ENCODE results near the gene TMEM238L. TPM values are rescaled to one million over a fixed set of nuclear protein-coding genes. Genes with fewer than 3 reads are reported as not detected.

TMEM238L gene
- total and polyA plus RNA-seq, 2 experiments from 2014 or later: not detected

GRCh38 chr17:10779609-10780008, 24.3 kb downstream of the TMEM238L start:
- no peak for TF ChIP-seq CTCF (IDR thresholded peaks at IDR 0.05; ENCODE audit: low read depth, low read length)
- H3K9me3 ChIP-seq (ENCODE audit: low read depth): no peaks in the 10 kb centered on the region
- H3K27ac ChIP-seq: no peak overlapping the region
- H3K4me1 ChIP-seq (ENCODE audit: low read depth): peaks cover 7% of the 10 kb centered on the region
- no peak overlapping the region for H3K4me3 ChIP-seq
- no peaks in the 10 kb centered on the region for H3K36me3 ChIP-seq
- DNase-seq (ENCODE audit: low read depth in 1 of 2, low spot score in 1 of 2): no peak
- no peaks in the 10 kb centered on the region for H3K27me3 ChIP-seq

GRCh38 chr17:10777890-10778289, 26.0 kb downstream of the TMEM238L start:
- no peak for DNase-seq (ENCODE audit: low read depth in 1 of 2, low spot score in 1 of 2)
- no peak overlapping the region for H3K4me3 ChIP-seq
- H3K4me1 ChIP-seq (ENCODE audit: low read depth): peaks cover 5% of the 10 kb centered on the region
- no peak for TF ChIP-seq CTCF (IDR thresholded peaks at IDR 0.05; ENCODE audit: low read depth, low read length)
- H3K27me3 ChIP-seq: no peaks in the 10 kb centered on the region
- H3K27ac ChIP-seq: no peak overlapping the region
- H3K36me3 ChIP-seq: no peaks in the 10 kb centered on the region
- H3K9me3 ChIP-seq (ENCODE audit: low read depth): no peaks in the 10 kb centered on the region

- DNase-seq (ENCODE audit: low read depth in 1 of 2, low spot score in 1 of 2): no peak
- H3K36me3 ChIP-seq: no peaks in the 10 kb centered on the region
- no peak for TF ChIP-seq CTCF (IDR thresholded peaks at IDR 0.05; ENCODE audit: low read depth, low read length)
- H3K4me3 ChIP-seq: no peak overlapping the region
- H3K27ac ChIP-seq: no peak overlapping the region
- no peaks in the 10 kb centered on the region for H3K9me3 ChIP-seq (ENCODE audit: low read depth)
- H3K27me3 ChIP-seq: no peaks in the 10 kb centered on the region
- peaks cover 9% of the 10 kb centered on the region for H3K4me1 ChIP-seq (ENCODE audit: low read depth)
Observed at GRCh38 chr17:10777131-10777807, 26.6 kb downstream of the TMEM238L start.

- no peaks in the 10 kb centered on the region for H3K9me3 ChIP-seq (ENCODE audit: low read depth)
- no peak overlapping the region for H3K4me3 ChIP-seq
- peaks cover 9% of the 10 kb centered on the region for H3K4me1 ChIP-seq (ENCODE audit: low read depth)
- no peaks in the 10 kb centered on the region for H3K27me3 ChIP-seq
- TF ChIP-seq CTCF (IDR thresholded peaks at IDR 0.05; ENCODE audit: low read depth, low read length): no peak
- no peak overlapping the region for H3K27ac ChIP-seq
- H3K36me3 ChIP-seq: no peaks in the 10 kb centered on the region
- no peak for DNase-seq (ENCODE audit: low read depth in 1 of 2, low spot score in 1 of 2)
Observed at GRCh38 chr17:10776381-10776780, 27.5 kb downstream of the TMEM238L start.

- Histone ChIP-seq H3K27me3 (no peaks in the 10 kb centered on the region), H3K9me3 (ENCODE audit: low read depth) (no peaks in the 10 kb centered on the region), H3K4me1 (ENCODE audit: low read depth) (peaks cover 9% of the 10 kb centered on the region), H3K27ac (no peak overlapping the region), H3K36me3 (no peaks in the 10 kb centered on the region), H3K4me3 (no peak overlapping the region)
- no peak for DNase-seq (ENCODE audit: low read depth in 1 of 2, low spot score in 1 of 2)
- no peak for TF ChIP-seq CTCF (IDR thresholded peaks at IDR 0.05; ENCODE audit: low read depth, low read length)
Observed at GRCh38 chr17:10775740-10776356, 28.1 kb downstream of the TMEM238L start.

Data from cardiac muscle cell (in vitro differentiated cells and primary cell).